ENCODE results near the gene ACBD4. TPM values are rescaled to one million over a fixed set of nuclear protein-coding genes. Genes with fewer than 3 reads are reported as not detected.
A peak's percentile ranks its signal among the peaks of the same experiment; 100 is the strongest.

The ACBD4 gene
- total and polyA plus RNA-seq, 2 of the 13 experiments (the other 11 are each of a cell fraction or from before 2014, with no cell fraction given), result 16.1 to 26.9 TPM

- TF ChIP-seq ARID3A (IDR thresholded peaks at IDR 0.05; ENCODE audit: low read depth, low read length) (no peak), ZNF431 (CRISPR knock-in tag; IDR thresholded peaks at IDR 0.05; ENCODE audit: borderline replicate concordance, low read depth) (peak; percentile 25; the same call in 1 of the 2 replicates), ZNF761 (CRISPR knock-in tag; conservative IDR thresholded peaks at IDR 0.05) (no peak; the same call in 1 of the 2 replicates), SKI (IDR thresholded peaks at IDR 0.05; ENCODE audit: partially characterized antibody) (no peak), ATF2 (CRISPR knock-in tag; IDR thresholded peaks at IDR 0.05) (0 out of 2 replicates have a peak, but pooled peaks have one; percentile 39), POGK (CRISPR knock-in tag; conservative IDR thresholded peaks at IDR 0.05) (peak; percentile 82; the same call in 1 of the 2 replicates), ZNF766 (CRISPR knock-in tag; IDR thresholded peaks at IDR 0.05; ENCODE audit: borderline replicate concordance) (no peak), KMT2A (CRISPR knock-in tag; IDR thresholded peaks at IDR 0.05) (peak; percentile 84; the same call in 1 of the 2 replicates), ZFAT (CRISPR knock-in tag; conservative IDR thresholded peaks at IDR 0.05) (no peak), ZNF362 (CRISPR knock-in tag; IDR thresholded peaks at IDR 0.05; ENCODE audit: borderline replicate concordance) (peak; percentile 49; the same call in 1 of the 2 replicates), ZNF776 (CRISPR knock-in tag; IDR thresholded peaks at IDR 0.05) (no peak; the same call in none of the 2 replicates), BORCS8-MEF2B (CRISPR knock-in tag; IDR thresholded peaks at IDR 0.05) (0 out of 2 replicates have a peak, but pooled peaks have one; percentile 22), ETV5 (CRISPR knock-in tag; IDR thresholded peaks at IDR 0.05; ENCODE audit: borderline replicate concordance) (no peak), SKIL (CRISPR knock-in tag; IDR thresholded peaks at IDR 0.05; ENCODE audit: borderline replicate concordance) (no peak), ZNF83 (CRISPR knock-in tag; IDR thresholded peaks at IDR 0.05; ENCODE audit: borderline replicate concordance) (no peak), ZNF788 (CRISPR knock-in tag; IDR thresholded peaks at IDR 0.05; ENCODE audit: borderline replicate concordance) (no peak; the same call in 1 of the 2 replicates), ZSCAN31 (CRISPR knock-in tag; IDR thresholded peaks at IDR 0.05; ENCODE audit: low read depth) (no peak), ZKSCAN5 (CRISPR knock-in tag; IDR thresholded peaks at IDR 0.05) (no peak), SRSF4 (IDR thresholded peaks at IDR 0.05; ENCODE audit: low read depth, low read length, poor library complexity, severe bottlenecking) (no peak)
These were observed 14.5 kb downstream of the ACBD4 start (continued) for GRCh38 chr17:45149669-45150664.
